HepG2 (cell line): ENCODE data around the gene VEZT. TPM values are rescaled to one million over a fixed set of nuclear protein-coding genes. Genes with fewer than 3 reads are reported as not detected.

Experiments
- DR1 ChIP-seq: sonication (generic); formaldehyde crosslinking; IDR thresholded peaks from 2 replicates; pipeline ENCODE4 v1.8.0; 2021; ENCODE audit warnings: mild to moderate bottlenecking, missing genetic modification reagents, inconsistent platforms
- FIP1L1 ChIP-seq: fragments of 200-400 bp; formaldehyde crosslinking; IDR thresholded peaks from 2 replicates; pipeline ENCODE4 v1.6.1; 2018; ENCODE audit warnings: low read depth, mild to moderate bottlenecking, low read length, moderate library complexity, borderline replicate concordance; ENCODE audit not compliant: insufficient read depth
- MAF1 ChIP-seq: sonication (generic); formaldehyde crosslinking; IDR thresholded peaks from 2 replicates; pipeline ENCODE4 v1.5.0; 2020; ENCODE audit warnings: missing genetic modification reagents, borderline replicate concordance
- SNAPC2 ChIP-seq: sonication (generic); formaldehyde crosslinking; IDR thresholded peaks from 2 replicates; pipeline ENCODE4 v1.8.1; 2022; ENCODE audit warnings: mild to moderate bottlenecking, missing genetic modification reagents
- WIZ ChIP-seq: sonication (generic); formaldehyde crosslinking; IDR thresholded peaks from 2 replicates; pipeline ENCODE4 v1.5.1; 2020; ENCODE audit warnings: mild to moderate bottlenecking, missing genetic modification reagents
- ZNF605 ChIP-seq: sonication (generic); formaldehyde crosslinking; IDR thresholded peaks from 2 replicates; pipeline ENCODE4 v1.8.0; 2022; ENCODE audit warnings: mild to moderate bottlenecking, missing genetic modification reagents
- ZNF747 ChIP-seq: sonication (generic); formaldehyde crosslinking; IDR thresholded peaks from 2 replicates; pipeline ENCODE4 v1.8.1; 2023; ENCODE audit warnings: missing genetic modification reagents, mild to moderate bottlenecking, borderline replicate concordance
- polyA plus RNA-seq, 8 experiments: library from polyadenylated mRNA; depleted of rRNA in 3 of 8; stranded (reverse) in 7 of 8; unstranded in 1 of 8; fragments of >200 nt; fragmentation: Illumina TruSeq in 4 of 8; extraction: Trizol in 4 of 8; gene quantifications; 2 replicates each; pipeline versions ENCODE4 v1.2.1 to v1.2.3, GENCODE V29; 2011 to 2016; ENCODE audit warnings: low read depth in 4 of 8, missing spikeins in 1 of 8, mixed read lengths in 1 of 8; ENCODE audit not compliant: insufficient read depth in 1 of 8
- total RNA-seq, 5 experiments: library from RNA; depleted of rRNA; stranded (reverse); fragments of >200 nt; fragmentation: Illumina TruSeq; extraction: Trizol; gene quantifications; 2 replicates each; pipeline ENCODE4 v1.2.3, GENCODE V29; 2016; ENCODE audit warnings: low read depth in 1 of 5
- TF ChIP-seq, protein P1 (sequence below): sonication (generic); formaldehyde crosslinking; IDR thresholded peaks from 2 replicates; pipeline ENCODE4 v1.4.0; 2020; ENCODE audit warnings: missing genetic modification reagents
- TF ChIP-seq, protein P2 (sequence below): sonication (generic); formaldehyde crosslinking; IDR thresholded peaks from one replicate; pipeline ENCODE4 v1.5.1; 2020; ENCODE audit warnings: mild to moderate bottlenecking, missing genetic modification reagents; ENCODE audit errors: not compliant biosample characterization
- TF ChIP-seq, protein P3 (sequence below): sonication (generic); formaldehyde crosslinking; IDR thresholded peaks from 2 replicates; pipeline ENCODE4 v1.5.0; 2020; ENCODE audit warnings: mild to moderate bottlenecking, missing genetic modification reagents

The VEZT gene
- total and polyA plus RNA-seq, 2 of the 13 experiments (the other 11 are each of a cell fraction or from before 2014, with no cell fraction given), result 35.5 to 51.6 TPM

DNA sequence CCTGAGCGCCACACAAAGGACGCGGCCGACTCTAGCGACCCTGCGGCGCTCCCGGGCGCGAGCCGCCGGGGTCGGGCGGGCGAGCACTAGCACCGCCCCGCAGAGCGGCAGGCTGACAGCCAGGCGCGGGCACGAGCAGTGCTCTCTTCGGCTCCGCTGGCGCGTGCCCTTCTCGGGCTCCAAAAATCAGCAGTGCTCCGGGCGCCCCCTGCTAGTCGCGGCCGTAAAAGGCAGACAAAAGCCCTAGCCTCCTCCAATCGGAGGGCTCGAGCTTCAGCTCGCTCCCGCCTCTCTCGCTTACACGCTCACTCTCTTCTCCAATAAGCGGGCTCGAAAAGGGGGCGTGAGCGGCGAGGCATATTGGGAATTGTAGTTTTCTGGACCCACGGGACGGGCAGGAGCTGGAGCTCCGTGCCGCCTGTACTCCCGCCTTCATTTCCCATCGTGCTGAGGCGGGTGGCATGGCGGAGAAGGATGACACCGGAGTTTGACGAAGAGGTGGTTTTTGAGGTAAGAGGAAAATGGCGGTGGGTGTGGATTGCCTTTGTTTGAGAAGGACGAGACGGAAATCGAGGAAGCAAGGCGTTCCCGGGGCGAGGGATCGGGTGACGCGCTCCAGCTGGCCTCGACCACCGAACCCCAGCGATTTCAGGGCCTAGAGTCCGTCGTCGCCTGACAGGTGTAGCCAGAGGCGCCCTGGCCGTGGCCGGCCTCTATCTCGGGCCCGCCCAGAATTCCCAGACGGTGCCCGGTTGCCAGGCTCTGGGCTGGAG, at the start of gene VEZT, which contains the start of gene FGD6 (continued):
- TF ChIP-seq, protein P1, sequence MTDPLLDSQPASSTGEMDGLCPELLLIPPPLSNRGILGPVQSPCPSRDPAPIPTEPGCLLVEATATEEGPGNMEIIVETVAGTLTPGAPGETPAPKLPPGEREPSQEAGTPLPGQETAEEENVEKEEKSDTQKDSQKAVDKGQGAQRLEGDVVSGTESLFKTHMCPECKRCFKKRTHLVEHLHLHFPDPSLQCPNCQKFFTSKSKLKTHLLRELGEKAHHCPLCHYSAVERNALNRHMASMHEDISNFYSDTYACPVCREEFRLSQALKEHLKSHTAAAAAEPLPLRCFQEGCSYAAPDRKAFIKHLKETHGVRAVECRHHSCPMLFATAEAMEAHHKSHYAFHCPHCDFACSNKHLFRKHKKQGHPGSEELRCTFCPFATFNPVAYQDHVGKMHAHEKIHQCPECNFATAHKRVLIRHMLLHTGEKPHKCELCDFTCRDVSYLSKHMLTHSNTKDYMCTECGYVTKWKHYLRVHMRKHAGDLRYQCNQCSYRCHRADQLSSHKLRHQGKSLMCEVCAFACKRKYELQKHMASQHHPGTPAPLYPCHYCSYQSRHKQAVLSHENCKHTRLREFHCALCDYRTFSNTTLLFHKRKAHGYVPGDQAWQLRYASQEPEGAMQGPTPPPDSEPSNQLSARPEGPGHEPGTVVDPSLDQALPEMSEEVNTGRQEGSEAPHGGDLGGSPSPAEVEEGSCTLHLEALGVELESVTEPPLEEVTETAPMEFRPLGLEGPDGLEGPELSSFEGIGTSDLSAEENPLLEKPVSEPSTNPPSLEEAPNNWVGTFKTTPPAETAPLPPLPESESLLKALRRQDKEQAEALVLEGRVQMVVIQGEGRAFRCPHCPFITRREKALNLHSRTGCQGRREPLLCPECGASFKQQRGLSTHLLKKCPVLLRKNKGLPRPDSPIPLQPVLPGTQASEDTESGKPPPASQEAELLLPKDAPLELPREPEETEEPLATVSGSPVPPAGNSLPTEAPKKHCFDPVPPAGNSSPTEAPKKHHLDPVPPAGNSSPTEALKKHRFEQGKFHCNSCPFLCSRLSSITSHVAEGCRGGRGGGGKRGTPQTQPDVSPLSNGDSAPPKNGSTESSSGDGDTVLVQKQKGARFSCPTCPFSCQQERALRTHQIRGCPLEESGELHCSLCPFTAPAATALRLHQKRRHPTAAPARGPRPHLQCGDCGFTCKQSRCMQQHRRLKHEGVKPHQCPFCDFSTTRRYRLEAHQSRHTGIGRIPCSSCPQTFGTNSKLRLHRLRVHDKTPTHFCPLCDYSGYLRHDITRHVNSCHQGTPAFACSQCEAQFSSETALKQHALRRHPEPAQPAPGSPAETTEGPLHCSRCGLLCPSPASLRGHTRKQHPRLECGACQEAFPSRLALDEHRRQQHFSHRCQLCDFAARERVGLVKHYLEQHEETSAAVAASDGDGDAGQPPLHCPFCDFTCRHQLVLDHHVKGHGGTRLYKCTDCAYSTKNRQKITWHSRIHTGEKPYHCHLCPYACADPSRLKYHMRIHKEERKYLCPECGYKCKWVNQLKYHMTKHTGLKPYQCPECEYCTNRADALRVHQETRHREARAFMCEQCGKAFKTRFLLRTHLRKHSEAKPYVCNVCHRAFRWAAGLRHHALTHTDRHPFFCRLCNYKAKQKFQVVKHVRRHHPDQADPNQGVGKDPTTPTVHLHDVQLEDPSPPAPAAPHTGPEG (CRISPR knock-in tag), result peak; percentile 96
- TF ChIP-seq, protein P2, sequence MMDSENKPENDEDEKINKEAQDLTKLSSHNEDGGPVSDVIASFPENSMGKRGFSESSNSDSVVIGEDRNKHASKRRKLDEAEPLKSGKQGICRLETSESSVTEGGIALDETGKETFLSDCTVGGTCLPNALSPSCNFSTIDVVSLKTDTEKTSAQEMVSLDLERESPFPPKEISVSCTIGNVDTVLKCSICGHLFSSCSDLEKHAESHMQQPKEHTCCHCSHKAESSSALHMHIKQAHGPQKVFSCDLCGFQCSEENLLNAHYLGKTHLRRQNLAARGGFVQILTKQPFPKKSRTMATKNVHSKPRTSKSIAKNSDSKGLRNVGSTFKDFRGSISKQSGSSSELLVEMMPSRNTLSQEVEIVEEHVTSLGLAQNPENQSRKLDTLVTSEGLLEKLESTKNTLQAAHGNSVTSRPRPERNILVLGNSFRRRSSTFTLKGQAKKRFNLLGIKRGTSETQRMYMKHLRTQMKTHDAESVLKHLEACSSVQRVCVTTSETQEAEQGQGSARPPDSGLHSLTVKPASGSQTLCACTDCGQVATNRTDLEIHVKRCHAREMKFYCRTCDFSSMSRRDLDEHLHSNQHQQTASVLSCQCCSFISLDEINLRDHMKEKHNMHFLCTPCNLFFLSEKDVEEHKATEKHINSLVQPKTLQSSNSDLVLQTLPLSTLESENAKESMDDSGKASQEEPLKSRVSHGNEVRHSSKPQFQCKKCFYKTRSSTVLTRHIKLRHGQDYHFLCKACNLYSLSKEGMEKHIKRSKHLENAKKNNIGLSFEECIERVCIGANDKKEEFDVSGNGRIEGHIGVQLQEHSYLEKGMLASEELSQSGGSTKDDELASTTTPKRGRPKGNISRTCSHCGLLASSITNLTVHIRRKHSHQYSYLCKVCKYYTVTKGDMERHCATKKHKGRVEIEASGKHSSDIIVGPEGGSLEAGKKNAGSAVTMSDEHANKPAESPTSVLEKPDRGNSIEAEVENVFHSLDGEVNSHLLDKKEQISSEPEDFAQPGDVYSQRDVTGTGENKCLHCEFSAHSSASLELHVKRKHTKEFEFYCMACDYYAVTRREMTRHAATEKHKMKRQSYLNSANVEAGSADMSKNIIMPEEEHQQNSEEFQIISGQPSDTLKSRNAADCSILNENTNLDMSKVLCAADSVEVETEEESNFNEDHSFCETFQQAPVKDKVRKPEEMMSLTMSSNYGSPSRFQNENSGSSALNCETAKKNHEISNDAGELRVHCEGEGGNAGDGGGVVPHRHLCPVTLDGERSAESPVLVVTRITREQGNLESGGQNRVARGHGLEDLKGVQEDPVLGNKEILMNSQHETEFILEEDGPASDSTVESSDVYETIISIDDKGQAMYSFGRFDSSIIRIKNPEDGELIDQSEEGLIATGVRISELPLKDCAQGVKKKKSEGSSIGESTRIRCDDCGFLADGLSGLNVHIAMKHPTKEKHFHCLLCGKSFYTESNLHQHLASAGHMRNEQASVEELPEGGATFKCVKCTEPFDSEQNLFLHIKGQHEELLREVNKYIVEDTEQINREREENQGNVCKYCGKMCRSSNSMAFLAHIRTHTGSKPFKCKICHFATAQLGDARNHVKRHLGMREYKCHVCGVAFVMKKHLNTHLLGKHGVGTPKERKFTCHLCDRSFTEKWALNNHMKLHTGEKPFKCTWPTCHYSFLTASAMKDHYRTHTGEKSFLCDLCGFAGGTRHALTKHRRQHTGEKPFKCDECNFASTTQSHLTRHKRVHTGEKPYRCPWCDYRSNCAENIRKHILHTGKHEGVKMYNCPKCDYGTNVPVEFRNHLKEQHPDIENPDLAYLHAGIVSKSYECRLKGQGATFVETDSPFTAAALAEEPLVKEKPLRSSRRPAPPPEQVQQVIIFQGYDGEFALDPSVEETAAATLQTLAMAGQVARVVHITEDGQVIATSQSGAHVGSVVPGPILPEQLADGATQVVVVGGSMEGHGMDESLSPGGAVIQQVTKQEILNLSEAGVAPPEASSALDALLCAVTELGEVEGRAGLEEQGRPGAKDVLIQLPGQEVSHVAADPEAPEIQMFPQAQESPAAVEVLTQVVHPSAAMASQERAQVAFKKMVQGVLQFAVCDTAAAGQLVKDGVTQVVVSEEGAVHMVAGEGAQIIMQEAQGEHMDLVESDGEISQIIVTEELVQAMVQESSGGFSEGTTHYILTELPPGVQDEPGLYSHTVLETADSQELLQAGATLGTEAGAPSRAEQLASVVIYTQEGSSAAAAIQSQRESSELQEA (CRISPR knock-in tag), result no peak
- TF ChIP-seq WIZ (0 out of 2 replicates have a peak, but pooled peaks have one; percentile 38), DR1 (CRISPR knock-in tag) (no peak; the same call in 1 of the 2 replicates), ZNF747 (no peak), FIP1L1 (no peak), ZNF605 (CRISPR knock-in tag) (peak; percentile 90), SNAPC2 (CRISPR knock-in tag) (no peak), MAF1 (CRISPR knock-in tag) (no peak)
- TF ChIP-seq, protein P3, sequence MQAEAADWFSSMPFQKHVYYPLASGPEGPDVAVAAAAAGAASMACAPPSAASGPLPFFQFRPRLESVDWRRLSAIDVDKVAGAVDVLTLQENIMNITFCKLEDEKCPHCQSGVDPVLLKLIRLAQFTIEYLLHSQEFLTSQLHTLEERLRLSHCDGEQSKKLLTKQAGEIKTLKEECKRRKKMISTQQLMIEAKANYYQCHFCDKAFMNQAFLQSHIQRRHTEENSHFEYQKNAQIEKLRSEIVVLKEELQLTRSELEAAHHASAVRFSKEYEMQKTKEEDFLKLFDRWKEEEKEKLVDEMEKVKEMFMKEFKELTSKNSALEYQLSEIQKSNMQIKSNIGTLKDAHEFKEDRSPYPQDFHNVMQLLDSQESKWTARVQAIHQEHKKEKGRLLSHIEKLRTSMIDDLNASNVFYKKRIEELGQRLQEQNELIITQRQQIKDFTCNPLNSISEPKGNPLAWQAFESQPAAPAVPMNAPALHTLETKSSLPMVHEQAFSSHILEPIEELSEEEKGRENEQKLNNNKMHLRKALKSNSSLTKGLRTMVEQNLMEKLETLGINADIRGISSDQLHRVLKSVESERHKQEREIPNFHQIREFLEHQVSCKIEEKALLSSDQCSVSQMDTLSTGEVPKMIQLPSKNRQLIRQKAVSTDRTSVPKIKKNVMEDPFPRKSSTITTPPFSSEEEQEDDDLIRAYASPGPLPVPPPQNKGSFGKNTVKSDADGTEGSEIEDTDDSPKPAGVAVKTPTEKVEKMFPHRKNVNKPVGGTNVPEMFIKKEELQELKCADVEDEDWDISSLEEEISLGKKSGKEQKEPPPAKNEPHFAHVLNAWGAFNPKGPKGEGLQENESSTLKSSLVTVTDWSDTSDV (CRISPR knock-in tag), result no peak; the same call in 1 of the 2 replicates
